HG03039 (cell line): ENCODE results near the gene SHB.

ENCODE experiments used
- ATAC-seq: cut with Tn5 transposase; IDR thresholded peaks from one replicate; pipeline ENCODE4 v1.9.1; 2021; ENCODE audit warnings: mild to moderate bottlenecking, moderate library complexity; ENCODE audit not compliant: unreplicated experiment

The SHB gene

GRCh38 chr9:37873955-37874354, 195.1 kb downstream of the SHB start:
- no peak for ATAC-seq

GRCh38 chr9:37870799-37871176, 198.2 kb downstream of the SHB start:
- ATAC-seq, result no peak

- ATAC-seq, result no peak
Measured at GRCh38 chr9:37870081-37870798, 198.8 kb downstream of the SHB start.
